ENCODE data around the gene NMNAT3.

DNA sequence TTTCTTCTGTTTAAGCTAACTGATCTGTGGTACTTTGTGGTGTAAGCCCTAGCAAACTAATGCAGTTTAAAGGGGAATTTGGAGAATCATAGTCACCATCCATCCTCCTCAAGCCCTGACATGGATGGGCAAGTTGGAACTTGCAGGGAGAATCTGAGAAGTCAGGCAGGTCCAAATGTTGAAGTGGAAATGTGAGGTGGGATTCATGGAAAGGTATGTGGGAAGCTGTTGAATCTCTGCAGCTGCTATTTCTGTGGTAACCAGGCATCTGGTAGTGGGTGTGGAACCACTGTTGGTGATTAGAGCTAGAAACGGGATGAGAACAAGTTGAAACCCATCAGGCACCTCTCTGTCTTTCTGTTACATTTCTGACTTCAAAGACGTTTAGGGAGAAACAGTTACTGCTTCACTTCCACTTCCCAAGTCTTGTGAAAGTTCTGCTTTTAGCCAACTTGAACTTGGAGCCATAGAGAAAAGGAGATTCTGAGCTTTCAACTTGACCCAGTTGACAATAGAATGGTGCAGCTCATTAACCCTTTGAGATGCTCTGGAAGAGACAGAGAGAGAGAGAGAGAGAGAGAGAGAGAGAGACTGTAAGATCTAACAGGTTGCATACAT is 38.1 kb upstream of the NMNAT3 start:
- TF ChIP-seq, protein P1, sequence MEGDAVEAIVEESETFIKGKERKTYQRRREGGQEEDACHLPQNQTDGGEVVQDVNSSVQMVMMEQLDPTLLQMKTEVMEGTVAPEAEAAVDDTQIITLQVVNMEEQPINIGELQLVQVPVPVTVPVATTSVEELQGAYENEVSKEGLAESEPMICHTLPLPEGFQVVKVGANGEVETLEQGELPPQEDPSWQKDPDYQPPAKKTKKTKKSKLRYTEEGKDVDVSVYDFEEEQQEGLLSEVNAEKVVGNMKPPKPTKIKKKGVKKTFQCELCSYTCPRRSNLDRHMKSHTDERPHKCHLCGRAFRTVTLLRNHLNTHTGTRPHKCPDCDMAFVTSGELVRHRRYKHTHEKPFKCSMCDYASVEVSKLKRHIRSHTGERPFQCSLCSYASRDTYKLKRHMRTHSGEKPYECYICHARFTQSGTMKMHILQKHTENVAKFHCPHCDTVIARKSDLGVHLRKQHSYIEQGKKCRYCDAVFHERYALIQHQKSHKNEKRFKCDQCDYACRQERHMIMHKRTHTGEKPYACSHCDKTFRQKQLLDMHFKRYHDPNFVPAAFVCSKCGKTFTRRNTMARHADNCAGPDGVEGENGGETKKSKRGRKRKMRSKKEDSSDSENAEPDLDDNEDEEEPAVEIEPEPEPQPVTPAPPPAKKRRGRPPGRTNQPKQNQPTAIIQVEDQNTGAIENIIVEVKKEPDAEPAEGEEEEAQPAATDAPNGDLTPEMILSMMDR (conservative IDR thresholded peaks at IDR 0.05; ENCODE audit: low read length) = no peak
- no peak for TF ChIP-seq EZH2phosphoT487 (IDR thresholded peaks at IDR 0.05; ENCODE audit: borderline replicate concordance)

Measured in Loucy (cell line).